Measurements from ENCODE around the gene ENPP3.
"Not testable (repeated sequence)": the region's sequence is repeated elsewhere in the genome, so short reads cannot be mapped to it uniquely, and the experiment has no call there.

Gene ENPP3

DNA sequence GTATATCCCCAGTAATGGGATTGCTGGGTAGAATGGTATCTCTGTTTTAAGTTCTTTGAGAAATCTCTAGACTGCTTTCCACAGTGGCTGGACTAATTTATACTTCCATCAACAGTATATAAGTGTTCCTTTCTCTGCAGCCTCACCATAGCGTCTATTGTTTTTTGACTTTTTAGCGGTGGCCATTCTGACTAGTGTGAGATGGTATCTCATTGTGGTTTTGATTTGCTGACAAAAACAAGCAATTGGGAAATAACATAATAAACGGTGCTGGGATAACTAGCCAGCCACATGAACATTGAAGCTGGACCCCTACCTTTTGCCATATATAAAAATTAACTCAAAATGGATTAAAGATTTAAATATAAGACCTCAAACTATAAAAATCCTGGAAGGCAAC, 49.9 kb downstream of the ENPP3 start:
- DNase-seq = no peak

DNA sequence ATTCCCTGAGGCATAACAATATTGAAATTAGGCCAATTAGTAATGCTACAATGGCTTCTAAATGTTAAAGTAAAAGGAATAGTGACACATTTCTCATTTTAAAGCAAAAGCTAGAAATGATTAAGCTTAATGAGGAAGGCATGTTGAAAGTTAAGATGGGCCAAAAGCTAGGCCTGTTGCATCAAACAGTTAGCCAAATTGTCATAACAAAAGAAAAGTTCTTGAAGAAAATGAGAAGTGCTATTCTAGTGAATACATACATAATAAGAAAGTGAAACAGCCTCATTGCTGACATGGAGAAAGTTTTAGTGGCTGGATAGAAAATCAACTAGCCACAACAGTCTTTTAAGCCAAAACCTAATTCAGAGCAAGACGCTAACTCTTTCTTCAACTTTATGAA, 51.2 kb downstream of the ENPP3 start:
- DNase-seq = no peak

DNA sequence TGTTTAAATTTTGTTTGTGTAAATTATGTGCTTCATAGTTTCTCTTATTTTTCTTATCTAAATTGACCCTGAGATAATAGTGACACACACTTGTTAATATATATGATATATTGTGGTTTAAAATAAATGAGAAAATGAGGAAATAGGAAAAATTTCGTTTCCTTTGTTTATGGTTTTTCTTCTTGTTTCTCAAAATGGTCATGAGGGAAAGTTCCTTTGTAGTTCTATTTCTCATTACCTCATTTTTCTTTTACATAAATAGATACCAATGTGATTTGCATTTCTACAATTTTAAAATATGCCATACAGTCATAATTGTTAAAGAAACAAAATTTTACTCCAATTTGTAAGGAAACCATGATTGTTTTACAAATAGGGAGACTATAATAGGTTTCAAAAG, 54.9 kb downstream of the ENPP3 start:
- no peak for DNase-seq

DNA sequence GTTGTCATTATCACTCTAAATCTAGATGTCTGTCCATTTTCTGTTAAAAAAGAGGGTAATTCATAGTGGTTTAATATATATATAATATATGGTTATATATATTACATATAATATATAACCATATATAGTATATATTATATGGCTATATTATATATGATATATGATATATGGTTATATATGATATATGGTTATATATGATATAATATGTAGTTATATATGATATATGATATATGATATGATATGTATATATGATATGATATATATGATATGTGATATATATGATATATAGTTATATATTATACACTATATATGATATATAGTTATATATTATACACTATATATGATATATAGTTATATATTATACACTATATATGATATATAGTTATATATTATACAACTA, 55.5 kb downstream of the ENPP3 start:
- no peak for DNase-seq

DNA sequence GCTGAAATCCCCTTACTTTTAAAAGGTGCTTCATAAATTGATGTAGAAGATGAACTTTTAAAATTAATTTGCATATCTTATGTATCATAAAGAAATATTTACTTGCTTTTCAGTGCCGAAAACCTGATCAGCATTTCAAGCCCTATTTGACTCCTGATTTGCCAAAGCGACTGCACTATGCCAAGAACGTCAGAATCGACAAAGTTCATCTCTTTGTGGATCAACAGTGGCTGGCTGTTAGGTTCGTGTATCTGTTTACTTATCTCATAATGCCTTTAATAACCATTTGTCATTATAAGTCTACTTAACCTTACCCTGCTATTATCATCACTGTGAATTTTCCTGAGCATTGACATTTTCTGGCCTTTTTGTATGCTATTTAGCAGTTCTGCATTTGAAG, 56.3 kb downstream of the ENPP3 start:
- DNase-seq = no peak

DNA sequence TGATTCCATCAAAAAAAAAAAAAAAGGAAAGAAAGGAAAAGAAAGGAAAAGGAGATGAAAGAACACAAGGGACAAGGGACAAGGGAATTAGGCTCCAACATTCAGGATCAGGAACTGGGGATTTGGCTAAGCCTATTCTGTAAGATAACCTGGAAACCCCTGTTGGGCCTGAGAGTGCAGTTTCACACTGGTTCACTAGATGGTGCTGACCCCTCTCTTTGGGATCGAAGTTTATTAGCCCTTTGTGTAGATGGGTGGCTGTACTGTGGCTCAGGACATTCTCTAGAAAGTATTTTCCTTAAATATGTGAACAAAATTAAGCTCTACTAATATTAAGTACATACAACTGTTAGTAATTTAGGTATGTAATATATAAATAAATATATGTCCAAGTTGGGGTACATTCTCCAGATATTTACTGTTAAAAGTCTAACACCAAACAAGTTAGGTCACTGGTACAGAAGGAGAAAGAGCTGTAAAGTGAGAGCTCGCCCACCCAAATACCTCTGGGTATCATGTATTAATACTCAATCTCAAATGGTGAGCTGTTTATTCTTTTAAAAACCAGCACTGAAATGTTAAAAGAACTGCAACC, 57.8 kb downstream of the ENPP3 start:
- peak; percentile 60 for DNase-seq

DNA sequence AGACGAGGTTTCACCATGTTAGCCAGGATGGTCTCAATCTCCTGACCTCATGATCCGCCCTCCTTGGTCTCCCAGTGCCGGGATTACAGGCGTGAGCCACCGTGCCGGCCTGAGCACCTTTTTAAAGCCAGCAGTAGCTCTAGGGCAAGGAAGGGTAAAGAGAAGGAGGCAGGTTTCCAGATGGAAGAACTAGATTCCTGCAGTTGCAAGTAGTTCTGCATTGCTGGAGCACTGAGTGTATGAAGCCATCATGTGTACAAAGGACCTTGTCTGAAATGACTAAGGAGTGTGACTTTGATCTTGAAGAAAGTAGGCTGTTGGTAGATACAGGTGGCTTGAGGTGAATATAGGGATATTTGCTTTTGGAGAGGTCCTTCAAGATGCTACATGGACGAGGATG, 59.9 kb downstream of the ENPP3 start:
- DNase-seq = no peak

DNA sequence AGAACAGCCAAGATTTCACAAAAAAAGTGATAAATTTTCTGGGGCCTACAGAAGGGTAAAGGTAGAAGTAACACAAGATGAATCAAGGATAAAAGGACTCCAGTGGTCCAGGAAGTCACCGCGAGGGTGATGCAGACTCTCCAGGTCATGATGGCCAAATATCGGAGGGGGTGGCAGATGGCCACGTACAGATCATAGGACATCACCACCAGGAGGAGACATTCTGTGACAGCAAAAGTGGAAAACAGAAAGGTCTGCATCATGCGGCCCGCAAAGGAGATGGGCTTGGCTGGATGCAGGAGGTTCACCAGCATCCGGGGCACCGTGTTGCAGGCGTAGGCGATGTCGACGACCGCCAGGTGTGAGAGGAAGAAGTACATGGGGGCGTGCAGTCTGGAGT, 63.7 kb downstream of the ENPP3 start:
- not testable (repeated sequence) for DNase-seq

DNA sequence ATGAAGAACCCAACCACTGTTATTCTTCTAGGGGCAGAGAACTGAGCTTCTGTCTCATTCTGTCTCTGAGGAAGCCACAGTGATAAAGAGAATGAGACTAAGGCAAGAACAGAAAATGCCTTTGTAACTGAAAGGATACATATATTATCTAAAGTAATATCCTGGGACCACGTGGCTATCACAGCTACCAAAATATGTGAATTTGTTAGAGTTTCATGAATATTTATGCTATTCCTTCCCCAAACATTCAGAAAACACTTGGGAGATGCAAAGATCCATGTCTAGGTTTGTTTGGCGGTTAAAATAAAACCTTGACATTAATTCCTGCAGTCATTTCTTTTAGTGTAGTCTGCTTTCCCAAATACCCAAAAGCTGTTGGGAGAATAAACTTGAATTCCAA, 66.8 kb downstream of the ENPP3 start:
- DNase-seq = not testable (repeated sequence)

DNA sequence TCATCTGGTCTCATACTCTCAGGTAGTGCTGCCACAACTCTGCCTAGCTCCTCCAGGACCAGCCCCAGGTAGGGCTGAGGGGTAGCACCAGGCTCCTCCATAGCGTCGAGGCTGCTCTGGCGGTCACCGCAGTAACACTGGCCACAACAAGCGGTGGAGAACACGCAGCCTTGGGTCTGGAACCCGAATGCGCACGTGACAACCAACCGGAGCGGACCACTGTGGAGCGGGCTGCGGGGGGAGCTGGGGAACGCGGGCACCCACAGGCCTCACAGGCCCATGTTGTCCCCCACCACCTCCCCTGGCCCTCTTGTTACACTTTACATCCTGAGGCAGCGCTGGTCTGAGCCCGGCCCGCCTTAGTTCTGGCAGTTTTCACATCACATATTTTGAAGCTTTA, 73.8 kb downstream of the ENPP3 start, which contains the start of gene CTAGE9:
Gene CTAGE9, minus strand, starts transcription at position 101 of the 400 bp plus-strand sequence. Its CDS starts 0 bp downstream, at position 101.
- DNase-seq = not testable (repeated sequence)

DNA sequence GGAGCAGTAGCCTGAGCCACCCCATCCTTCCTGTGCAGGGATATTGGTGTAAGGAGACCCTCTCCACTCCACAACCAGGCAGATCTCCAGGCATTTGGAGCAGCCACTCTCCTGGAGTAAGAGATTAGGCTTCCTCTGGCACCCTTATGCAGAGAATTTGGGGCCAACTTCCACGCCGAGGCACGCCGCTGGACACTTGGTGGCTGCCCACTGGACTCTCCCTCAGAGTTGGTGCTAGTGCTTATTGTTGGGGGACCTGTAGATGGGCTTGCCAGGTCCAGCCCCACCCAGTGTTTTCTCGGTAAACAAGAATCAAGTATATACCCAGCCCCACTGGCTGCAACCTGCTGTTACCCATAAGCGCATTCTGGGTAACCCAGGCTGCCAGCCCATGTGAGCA, 78.5 kb downstream of the ENPP3 start:
- not testable (repeated sequence) for DNase-seq

DNA sequence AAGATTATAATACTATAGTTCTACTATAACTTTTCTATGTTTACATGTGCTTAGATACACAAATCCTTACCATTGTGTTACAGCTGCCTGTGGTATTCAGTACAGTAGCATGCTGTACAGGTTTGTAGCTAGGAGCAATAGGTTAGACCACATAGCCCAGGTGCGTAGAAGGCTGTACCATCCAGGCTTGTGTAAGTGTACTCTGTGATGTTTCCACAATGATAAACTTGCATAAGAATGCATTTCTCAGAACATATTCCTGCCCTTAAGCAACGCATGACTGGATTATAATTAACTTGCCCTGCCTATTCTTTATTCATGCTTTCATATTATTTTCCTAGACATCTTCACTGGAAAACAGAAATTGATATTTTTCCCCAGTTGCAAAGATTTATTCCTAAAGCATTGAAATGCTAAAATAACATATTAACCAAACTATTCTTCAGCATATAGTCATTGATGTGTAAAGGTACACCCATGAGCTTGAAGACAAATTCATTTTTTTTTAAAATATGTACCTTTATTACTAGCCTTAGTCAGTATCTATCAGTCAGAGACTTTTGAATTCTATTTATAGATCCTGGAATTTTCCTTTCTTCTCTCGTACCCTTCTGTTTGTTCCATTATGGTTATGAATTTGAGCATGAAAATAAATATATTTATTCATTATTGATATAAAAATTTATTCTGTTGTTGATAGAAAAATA, 80.9 kb downstream of the ENPP3 start:
- DNase-seq = no peak

DNA sequence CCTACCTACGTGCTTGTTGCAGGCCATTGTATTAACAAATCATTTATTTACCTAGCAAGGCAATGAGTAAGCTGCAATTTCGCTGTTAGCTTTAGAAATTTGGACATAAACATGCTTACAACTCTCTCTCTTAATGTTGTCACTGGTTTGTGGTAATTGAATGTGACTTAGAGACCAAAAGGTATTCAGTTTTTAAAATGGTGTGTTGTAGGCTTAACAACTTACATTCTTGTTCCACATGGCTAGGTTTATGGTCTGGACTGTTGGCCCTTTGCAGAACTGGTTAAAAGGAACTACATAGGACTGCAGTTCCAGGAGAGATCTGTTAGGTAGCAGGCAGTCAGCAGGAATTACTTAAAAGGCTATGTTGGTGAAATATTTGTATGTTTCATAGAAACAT, 84.1 kb downstream of the ENPP3 start:
- DNase-seq = no peak

DNA sequence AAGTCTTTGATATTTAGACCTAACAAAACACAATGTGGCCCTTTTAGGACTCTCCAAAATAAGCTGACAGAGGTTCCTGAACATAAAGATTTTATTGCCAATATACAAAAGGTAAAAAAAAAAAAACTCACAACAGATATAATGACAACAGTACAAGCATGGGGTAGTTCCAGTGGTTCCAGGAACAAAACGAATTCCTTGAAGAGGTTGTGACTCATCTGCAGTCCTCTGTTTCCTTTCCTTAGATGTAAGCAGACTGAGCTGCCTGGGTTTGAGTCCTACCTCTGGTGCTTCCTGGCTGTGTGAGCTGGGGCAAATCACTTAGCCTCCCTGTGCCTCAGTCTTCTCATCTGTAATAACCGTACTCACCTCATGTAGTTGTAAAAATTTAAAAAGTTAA, 87.0 kb downstream of the ENPP3 start:
- DNase-seq = no peak

DNA sequence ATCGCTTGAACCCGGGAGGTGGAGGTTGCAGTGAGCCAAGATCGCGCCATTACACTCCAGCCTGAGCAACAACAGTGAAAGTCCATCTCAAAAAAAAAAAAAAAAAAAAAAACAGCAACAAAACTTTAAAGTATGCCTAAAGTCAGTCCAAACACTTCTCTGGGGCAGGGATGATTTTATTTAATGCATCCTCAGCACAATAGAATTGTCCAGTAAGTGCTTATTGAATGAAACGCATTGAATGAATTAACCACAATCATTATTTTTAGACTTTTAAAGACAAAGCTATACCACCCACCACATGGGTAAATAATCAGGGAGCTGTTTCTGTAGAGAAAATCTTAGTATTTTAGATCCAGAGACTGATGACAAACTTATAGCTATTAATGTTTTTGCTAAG, 90.4 kb downstream of the ENPP3 start:
- DNase-seq = no peak

DNA sequence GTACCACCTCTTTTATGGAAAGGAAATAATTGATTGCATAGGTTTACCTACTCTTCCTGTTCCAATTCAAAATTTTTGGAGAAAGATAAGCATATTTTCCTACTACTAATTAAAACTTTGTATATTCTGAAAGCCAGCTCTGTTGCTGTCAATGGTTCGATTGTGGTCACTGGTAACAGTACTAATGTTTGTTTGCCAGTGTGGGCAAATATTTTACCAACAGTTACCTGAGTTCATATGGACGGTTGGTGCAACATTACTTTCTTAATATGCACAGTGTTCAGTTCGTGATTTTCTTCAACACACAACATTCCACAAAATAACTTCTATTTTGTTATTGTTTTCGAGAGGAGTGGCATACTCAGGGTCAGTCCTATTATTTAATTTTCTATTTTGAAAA, 90.8 kb downstream of the ENPP3 start:
- DNase-seq = no peak

DNA sequence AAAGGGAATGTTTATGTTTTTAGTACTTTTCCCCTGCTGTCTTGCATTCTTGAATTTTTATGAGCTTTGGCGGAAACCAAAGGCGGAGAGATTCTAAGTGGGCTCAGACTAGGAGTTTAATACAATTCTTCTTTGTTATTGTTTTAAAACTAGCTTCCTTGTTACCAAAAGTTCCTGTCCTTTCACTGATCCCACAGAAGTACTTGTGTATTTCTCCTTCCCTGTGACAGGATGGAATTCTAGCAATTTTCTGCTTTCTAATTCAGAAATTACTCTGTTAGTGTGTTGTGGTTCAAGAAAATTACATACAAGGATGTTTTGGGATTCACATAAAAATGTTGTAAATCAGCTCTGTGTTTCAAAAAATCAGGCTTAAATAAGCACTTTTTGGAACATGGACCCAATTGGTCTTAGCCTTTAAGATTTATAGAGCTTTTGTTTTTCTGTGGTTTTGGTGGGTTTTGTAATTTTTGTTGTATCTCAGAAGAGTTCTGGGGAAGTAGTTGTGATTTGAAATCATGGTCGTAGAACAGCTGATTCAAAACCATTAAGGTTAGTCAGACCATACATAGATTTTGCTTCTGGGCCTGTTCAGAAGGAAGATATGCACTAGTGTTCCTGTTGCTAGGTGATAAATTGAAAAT, 91.3 kb downstream of the ENPP3 start:
- DNase-seq = no peak

DNA sequence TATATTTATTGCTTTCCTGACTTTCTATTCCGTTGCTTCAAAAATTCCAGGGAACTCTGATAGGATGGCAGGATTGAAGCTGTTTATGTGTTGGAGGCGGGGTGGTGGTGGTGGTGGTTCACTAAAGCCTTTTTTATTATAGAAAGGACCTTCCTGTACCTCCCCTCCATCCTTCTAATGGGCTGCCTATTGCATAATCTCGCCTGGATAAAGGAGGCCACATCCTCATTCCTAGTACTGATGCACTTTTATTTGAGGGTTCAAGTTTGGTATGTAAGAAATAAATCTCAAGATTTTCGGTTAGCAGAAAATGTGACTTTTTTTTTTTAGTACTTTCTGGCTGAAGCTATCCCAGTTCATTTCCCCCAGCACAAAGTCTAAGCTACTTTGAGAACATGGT, 92.4 kb downstream of the ENPP3 start:
- DNase-seq = no peak

DNA sequence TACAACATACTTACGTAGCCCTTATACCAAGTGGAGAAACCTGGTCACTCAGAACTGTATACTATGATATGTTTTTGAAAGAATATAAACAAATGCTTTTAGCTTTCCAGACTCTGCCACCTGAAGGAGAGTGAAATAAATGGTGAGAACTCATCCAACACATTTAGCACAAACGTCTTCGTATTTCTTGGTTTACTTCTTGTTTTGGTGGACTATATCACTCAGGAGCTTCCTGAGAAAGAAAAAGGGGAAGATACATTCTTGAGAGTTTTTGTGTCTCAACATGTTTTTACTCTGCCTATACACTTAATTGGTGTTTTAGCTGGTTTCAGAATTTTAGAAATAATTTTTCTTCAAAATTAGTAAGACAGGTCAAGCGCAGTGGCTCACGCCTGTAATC, 93.2 kb downstream of the ENPP3 start:
- no peak for DNase-seq

DNA sequence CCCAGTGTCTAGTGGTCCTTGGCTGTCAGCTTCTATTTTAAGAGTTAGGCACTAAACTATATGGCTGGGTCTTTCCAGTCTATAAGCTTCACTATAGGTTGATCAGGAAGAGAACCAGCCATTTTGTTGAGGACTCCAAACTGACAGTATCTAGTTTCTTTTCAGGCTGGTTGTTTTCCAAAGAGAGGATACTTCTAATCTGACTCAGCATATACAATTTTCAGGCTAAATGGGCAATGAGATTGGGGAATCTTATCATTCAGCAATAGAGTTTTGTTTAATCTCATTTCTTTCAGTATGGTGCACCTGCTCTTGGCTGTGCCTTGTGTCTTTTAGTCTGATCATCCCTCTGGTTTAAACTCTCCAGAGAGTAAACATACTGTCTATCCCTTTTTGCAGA, 94.1 kb downstream of the ENPP3 start:
- no peak for DNase-seq

DNA sequence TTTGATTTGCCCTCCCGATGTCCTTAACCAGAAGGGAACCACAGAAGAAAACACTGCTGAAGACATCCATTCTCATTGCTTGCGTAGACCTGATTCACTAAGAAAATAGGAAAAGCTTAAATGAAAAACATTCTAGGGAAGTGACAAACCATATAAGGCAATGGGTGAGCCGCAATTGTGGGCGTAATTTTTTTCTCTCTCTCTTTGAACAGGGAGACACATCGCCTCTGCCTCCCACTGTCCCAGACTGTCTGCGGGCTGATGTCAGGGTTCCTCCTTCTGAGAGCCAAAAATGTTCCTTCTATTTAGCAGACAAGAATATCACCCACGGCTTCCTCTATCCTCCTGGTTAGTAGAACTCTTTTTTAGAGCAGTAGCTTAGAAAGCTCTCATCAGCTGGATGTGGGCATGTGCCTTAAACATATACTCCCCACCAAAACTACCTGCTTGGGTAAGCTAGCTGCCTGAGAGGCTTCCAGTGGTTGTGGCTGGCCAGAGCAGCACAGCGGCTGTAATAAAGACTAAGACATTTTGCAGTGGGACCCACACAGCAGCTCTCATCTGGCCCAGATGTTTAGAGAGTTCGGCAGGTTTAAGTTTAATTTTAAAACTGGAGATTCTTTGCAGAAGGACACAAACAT, 96.4 kb downstream of the ENPP3 start:
- no peak for DNase-seq

DNA sequence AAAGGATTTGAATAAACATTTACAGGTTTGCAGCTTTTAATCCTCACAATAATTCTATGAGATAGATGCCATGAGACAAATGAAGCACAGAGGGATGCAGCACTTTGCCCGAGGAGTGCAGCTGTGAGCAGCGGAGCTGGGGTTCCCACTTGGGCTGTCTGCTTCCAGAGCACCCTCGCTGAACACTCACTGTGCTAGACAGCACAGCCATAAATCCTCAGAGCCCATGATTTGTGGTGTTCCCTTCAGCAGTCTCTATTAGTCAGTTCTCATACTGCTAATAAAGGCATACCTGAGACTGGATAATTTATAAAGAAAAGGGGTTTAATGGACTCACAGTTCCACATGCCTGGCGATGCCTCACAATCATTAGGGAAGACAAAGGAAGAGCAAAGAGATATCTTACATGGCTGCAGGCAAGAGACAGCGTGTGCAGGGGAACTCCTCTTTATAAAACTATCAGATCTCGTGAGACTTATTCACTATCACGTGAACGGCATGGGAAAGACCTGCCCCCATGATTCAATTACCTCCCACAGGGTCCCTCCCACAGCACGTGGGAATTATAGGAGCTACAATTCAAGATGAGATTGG, 99.0 kb downstream of the ENPP3 start:
- no peak for DNase-seq

DNA sequence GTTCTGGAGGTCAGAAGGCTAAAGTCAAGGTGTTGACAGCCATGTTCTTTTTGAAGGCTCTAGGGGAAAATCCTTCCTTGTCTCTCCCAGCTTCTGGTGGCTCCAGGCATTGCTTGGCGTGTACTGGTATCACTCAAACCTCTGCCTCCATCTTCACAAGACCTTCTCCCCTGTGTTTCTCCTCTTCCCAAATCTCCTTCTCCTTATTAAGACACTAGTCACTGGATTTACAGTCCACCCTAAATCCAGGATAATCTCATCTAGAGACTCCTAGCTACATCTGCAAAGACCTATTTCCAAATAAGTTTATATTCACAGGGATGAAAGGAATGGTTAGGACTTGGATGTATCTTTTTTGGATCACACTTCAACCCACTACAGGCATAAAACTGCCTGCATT, 99.7 kb downstream of the ENPP3 start:
- no peak for DNase-seq

DNA sequence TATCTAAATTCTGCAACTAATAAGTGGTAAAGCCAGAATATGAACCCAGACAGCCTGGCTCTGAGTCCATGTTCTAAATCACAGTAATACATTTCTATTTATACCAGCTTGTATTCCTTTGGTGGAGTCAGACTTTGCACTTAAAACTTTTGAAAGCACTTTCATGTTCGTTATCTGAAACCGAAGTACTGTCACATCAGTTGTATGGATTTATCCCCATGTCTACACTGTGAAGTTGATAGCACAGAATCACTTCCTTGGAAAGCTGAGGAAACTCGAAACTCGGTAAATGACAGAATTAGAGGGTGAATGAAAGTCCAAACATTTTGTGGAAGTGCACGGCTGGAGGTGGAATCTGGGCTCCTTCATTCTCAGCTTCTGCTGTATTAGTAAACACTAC, 102.0 kb downstream of the ENPP3 start:
- no peak for DNase-seq
